Stimulated activated CD4-positive, alpha-beta T cell treated with anti-CD3 and anti-CD28 coated beads, Interleukin-1b, Interleukin-23, amount 100 ng/mL, for 4 hours (primary cell): ENCODE data around the gene UBE2N.
"Not testable (repeated sequence)": the region's sequence is repeated elsewhere in the genome, so short reads cannot be mapped to it uniquely, and the experiment has no call there.

Experiments used
- DNase-seq, 2 donors: peaks; one replicate each; pipeline ENCODE4 v3.0.0-alpha.2; 2020; ENCODE audit warnings: low read depth in 2 of 2

The UBE2N gene

GRCh38 chr12:93411060-93411459 lies 30.7 kb downstream of the UBE2N start:
- DNase-seq: not testable (repeated sequence)

GRCh38 chr12:93409343-93410187 lies 32.2 kb downstream of the UBE2N start:
- DNase-seq: not testable (repeated sequence)

GRCh38 chr12:93408813-93409212 lies 32.9 kb downstream of the UBE2N start:
- DNase-seq: no peak

GRCh38 chr12:93407963-93408283 lies 33.8 kb downstream of the UBE2N start:
- DNase-seq: no peak

- no peak for DNase-seq
Observed at GRCh38 chr12:93407054-93407962, 34.4 kb downstream of the UBE2N start.

- DNase-seq: no peak
Observed at GRCh38 chr12:93404961-93405849, 36.5 kb downstream of the UBE2N start.

GRCh38 chr12:93403988-93404803 lies 37.6 kb downstream of the UBE2N start:
- DNase-seq: no peak

GRCh38 chr12:93402333-93403311 lies 39.1 kb downstream of the UBE2N start:
- DNase-seq: peak in 1 of 2 donors; percentile 16

- DNase-seq: not testable (repeated sequence)
Observed at GRCh38 chr12:93399183-93399863, 42.4 kb downstream of the UBE2N start.

- DNase-seq: no peak
Observed at GRCh38 chr12:93397412-93397811, 44.3 kb downstream of the UBE2N start.

GRCh38 chr12:93393425-93393824 lies 48.3 kb downstream of the UBE2N start:
- DNase-seq: no peak

GRCh38 chr12:93390549-93391297 lies 51.0 kb downstream of the UBE2N start:
- DNase-seq: no peak

- DNase-seq: no peak
Observed at GRCh38 chr12:93390031-93390430, 51.7 kb downstream of the UBE2N start.

- peak in 1 of 2 donors; percentile 15 for DNase-seq
Observed at GRCh38 chr12:93387780-93388179, 54.0 kb downstream of the UBE2N start.

GRCh38 chr12:93381976-93382437 lies 59.7 kb downstream of the UBE2N start:
- not testable (repeated sequence) for DNase-seq

- no peak for DNase-seq
Observed at GRCh38 chr12:93381161-93381975, 60.4 kb downstream of the UBE2N start.

GRCh38 chr12:93380480-93381121 lies 61.1 kb downstream of the UBE2N start:
- DNase-seq: no peak
